A673 (cell line): ENCODE measurements around the gene PIGL.
"Not testable (repeated sequence)": the region's sequence is repeated elsewhere in the genome, so short reads cannot be mapped to it uniquely, and the experiment has no call there.

Experiments
- CTCF ChIP-seq: fragments of 300-800, 200-600 bp; sonication (generic); conservative IDR thresholded peaks from 2 replicates; pipeline ENCODE4 v1.5.1; 2017; ENCODE audit warnings: low read depth, mild to moderate bottlenecking, antibody characterized with exemption, low read length, moderate library complexity, mixed read lengths
- EZH2 ChIP-seq: fragments of 200-600 bp; sonication (generic); IDR thresholded peaks from 2 replicates; pipeline ENCODE4 v1.6.1; 2017; ENCODE audit warnings: borderline replicate concordance, low read depth, mild to moderate bottlenecking, mixed read lengths, antibody characterized with exemption, low read length; ENCODE audit not compliant: poor library complexity, severe bottlenecking

DNA sequence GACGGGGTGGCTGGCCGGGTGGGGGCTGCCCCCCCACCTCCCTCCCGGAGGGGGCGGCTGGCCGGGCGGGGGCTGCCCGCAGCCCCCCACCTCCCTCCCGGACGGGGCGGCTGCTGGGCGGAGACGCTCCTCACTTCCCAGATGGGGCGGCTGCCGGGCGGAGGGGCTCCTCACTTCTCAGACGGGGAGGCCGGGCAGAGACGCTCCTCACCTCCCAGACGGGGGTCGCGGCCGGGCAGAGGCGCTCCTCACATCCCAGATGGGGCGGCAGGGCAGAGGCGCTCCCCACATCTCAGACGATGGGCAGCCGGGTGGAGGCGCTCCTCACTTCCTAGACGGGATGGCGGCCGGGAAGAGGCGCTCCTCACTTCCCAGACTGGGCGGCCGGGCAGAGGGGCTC is 95.1 kb downstream of the PIGL start:
- TF ChIP-seq CTCF, EZH2: not testable (repeated sequence)
